Measurements from ENCODE around the gene AUTS2. TPM values are rescaled to one million over a fixed set of nuclear protein-coding genes. Genes with fewer than 3 reads are reported as not detected.

AUTS2 gene
- total and polyA plus RNA-seq, 9 of the 15 experiments (the other 6 are each of a cell fraction or from before 2014, with no cell fraction given) = 0.58 TPM; not detected in 8

- Histone ChIP-seq H3K27ac (ENCODE audit: extremely low read depth, low read depth, low read length) (no peak overlapping the region), H3K9ac (ENCODE audit: insufficient read depth in 1 of 2, low read depth in 2 of 2, low read length in 2 of 2) (no peak overlapping the region), H3K4me3 (no peak overlapping the region), H3K36me3 (ENCODE audit: control insufficient read depth, insufficient read depth, low read length) (no peaks in the 10 kb centered on the region), H4K20me1 (replicated peaks; ENCODE audit: control insufficient read depth, insufficient read depth, low read length) (no peaks in the 10 kb centered on the region), H3K4me2 (ENCODE audit: insufficient read depth, low read length) (no peak overlapping the region), H3K79me2 (ENCODE audit: control insufficient read depth, insufficient read depth, low read length) (no peaks in the 10 kb centered on the region), H3K4me1 (replicated peaks in 1 of 2; ENCODE audit: control insufficient read depth in 2 of 2, insufficient read depth in 2 of 2, low read length in 2 of 2) (no peaks in the 10 kb centered on the region), H3K9me3 (replicated peaks; ENCODE audit: control insufficient read depth, insufficient read depth, low read depth, low read length) (no peaks in the 10 kb centered on the region), H3K9me1 (ENCODE audit: control insufficient read depth, insufficient read depth, low read length) (no peaks in the 10 kb centered on the region), H2AFZ (ENCODE audit: low read depth, low read length) (no peak overlapping the region), H3K27me3 (ENCODE audit: control insufficient read depth in 2 of 2, insufficient read depth in 2 of 2, low read length in 2 of 2) (peaks cover 5 to 12% of the 10 kb centered on the region in 2 experiments; a peak in 4 of 5 replicates)
- no TSS peak for BruUV-seq (replicated peaks)
- FAIRE-seq (no peak), ATAC-seq (no peak), DNase-seq (ENCODE audit: extremely low read depth in 1 of 4, low spot score in 3 of 4) (no peak)
- ChIA-PET CTCF (ENCODE audit: low intra/inter-chr PET ratio) (no interaction called here), POLR2A (no interaction called here)
- no peak for TF ChIP-seq SAP30 (IDR thresholded peaks at IDR 0.05; ENCODE audit: borderline replicate concordance, insufficient read depth, low read depth, low read length, poor library complexity, severe bottlenecking)
- no peak for TF ChIP-seq HIVEP1 (CRISPR knock-in tag; IDR thresholded peaks at IDR 0.05)
- no peak for TF ChIP-seq KDM2B (CRISPR knock-in tag; IDR thresholded peaks at IDR 0.05)
- TF ChIP-seq IRF1 (CRISPR knock-in tag; IDR thresholded peaks at IDR 0.05; ENCODE audit: borderline replicate concordance) = no peak
- TF ChIP-seq U2AF1 (optimal IDR thresholded peaks at IDR 0.05; ENCODE audit: low read depth, low read length) = no peak
- TF ChIP-seq AFF4 (CRISPR knock-in tag; IDR thresholded peaks at IDR 0.05) = no peak
- TF ChIP-seq SLC30A9 (CRISPR knock-in tag; IDR thresholded peaks at IDR 0.05) = no peak
- TF ChIP-seq ZNF311 (CRISPR knock-in tag; IDR thresholded peaks at IDR 0.05) = no peak
- no peak for TF ChIP-seq THRAP3 (IDR thresholded peaks at IDR 0.05; ENCODE audit: borderline replicate concordance)
- no peak for TF ChIP-seq POLR2B (IDR thresholded peaks at IDR 0.05; ENCODE audit: low read depth, partially characterized antibody)
- TF ChIP-seq EZH2 (IDR thresholded peaks at IDR 0.05; ENCODE audit: borderline replicate concordance, low read depth, low read length) = no peak
- no peak for TF ChIP-seq LCOR (CRISPR knock-in tag; IDR thresholded peaks at IDR 0.05)
- no peak for TF ChIP-seq ZNF444 (CRISPR knock-in tag; IDR thresholded peaks at IDR 0.05)
- TF ChIP-seq, protein P1, sequence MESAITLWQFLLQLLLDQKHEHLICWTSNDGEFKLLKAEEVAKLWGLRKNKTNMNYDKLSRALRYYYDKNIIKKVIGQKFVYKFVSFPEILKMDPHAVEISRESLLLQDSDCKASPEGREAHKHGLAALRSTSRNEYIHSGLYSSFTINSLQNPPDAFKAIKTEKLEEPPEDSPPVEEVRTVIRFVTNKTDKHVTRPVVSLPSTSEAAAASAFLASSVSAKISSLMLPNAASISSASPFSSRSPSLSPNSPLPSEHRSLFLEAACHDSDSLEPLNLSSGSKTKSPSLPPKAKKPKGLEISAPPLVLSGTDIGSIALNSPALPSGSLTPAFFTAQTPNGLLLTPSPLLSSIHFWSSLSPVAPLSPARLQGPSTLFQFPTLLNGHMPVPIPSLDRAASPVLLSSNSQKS (CRISPR knock-in tag; IDR thresholded peaks at IDR 0.05) = no peak
- in situ Hi-C loops (cut with MboI) (no loop called here), intact Hi-C loops (cut with micrococcal nuclease) (no loop called here)
- 0% methylated on average over 5 of the region's 5 CpGs for WGBS (ENCODE audit: insufficient coverage, low coverage, missing lambda C conversion rate)
These were observed 868.6 kb downstream of the AUTS2 start for GRCh38 chr7:70466725-70467364.
